Upper lobe of left lung (tissue), 4 donors: ENCODE results near the gene LRRTM1.

Experiments used
- EP300 ChIP-seq, 4 donors: sonication (generic); formaldehyde crosslinking; IDR thresholded peaks; one replicate each; pipeline ENCODE4 v1.5.1; 2017; ENCODE audit warnings: antibody characterized with exemption in 4 of 4, control low read depth in 2 of 4
- POLR2A ChIP-seq, 4 donors: fragments of 450-650 bp; IDR thresholded peaks; one replicate each; pipeline ENCODE4 v1.5.1; 2016 to 2017; ENCODE audit warnings: antibody characterized with exemption in 4 of 4, mild to moderate bottlenecking in 2 of 4
- POLR2AphosphoS5 ChIP-seq, 2 donors: sonication (generic); formaldehyde crosslinking; IDR thresholded peaks; one replicate each; pipeline ENCODE4 v1.5.1; 2017; ENCODE audit warnings: antibody characterized with exemption in 2 of 2
- TF ChIP-seq, protein P1 (sequence below), 6 experiments: fragments of 450-650 bp in 4 of 6; fragments of 200-600 bp in 2 of 6; sonication (generic) in 2 of 6; IDR thresholded peaks; one replicate each; pipeline ENCODE4 v1.5.1; 2016 to 2019; ENCODE audit warnings: antibody characterized with exemption in 6 of 6

GRCh38 chr2:80257450-80257849, 47.1 kb downstream of the LRRTM1 start:
- TF ChIP-seq, protein P1, sequence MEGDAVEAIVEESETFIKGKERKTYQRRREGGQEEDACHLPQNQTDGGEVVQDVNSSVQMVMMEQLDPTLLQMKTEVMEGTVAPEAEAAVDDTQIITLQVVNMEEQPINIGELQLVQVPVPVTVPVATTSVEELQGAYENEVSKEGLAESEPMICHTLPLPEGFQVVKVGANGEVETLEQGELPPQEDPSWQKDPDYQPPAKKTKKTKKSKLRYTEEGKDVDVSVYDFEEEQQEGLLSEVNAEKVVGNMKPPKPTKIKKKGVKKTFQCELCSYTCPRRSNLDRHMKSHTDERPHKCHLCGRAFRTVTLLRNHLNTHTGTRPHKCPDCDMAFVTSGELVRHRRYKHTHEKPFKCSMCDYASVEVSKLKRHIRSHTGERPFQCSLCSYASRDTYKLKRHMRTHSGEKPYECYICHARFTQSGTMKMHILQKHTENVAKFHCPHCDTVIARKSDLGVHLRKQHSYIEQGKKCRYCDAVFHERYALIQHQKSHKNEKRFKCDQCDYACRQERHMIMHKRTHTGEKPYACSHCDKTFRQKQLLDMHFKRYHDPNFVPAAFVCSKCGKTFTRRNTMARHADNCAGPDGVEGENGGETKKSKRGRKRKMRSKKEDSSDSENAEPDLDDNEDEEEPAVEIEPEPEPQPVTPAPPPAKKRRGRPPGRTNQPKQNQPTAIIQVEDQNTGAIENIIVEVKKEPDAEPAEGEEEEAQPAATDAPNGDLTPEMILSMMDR (IDR thresholded peaks at IDR 0.05) = no peak
- TF ChIP-seq EP300 (IDR thresholded peaks at IDR 0.05) (no peak), POLR2AphosphoS5 (IDR thresholded peaks at IDR 0.05) (no peak), POLR2A (IDR thresholded peaks at IDR 0.05) (no peak)
